ENCODE data around the gene MAP4K2. TPM values are rescaled to one million over a fixed set of nuclear protein-coding genes. Genes with fewer than 3 reads are reported as not detected.

MAP4K2 gene
- total and polyA plus RNA-seq, 9 of the 15 experiments (the other 6 are each of a cell fraction or from before 2014, with no cell fraction given): 0.13 to 14.5 (median 7.3) TPM

DNA sequence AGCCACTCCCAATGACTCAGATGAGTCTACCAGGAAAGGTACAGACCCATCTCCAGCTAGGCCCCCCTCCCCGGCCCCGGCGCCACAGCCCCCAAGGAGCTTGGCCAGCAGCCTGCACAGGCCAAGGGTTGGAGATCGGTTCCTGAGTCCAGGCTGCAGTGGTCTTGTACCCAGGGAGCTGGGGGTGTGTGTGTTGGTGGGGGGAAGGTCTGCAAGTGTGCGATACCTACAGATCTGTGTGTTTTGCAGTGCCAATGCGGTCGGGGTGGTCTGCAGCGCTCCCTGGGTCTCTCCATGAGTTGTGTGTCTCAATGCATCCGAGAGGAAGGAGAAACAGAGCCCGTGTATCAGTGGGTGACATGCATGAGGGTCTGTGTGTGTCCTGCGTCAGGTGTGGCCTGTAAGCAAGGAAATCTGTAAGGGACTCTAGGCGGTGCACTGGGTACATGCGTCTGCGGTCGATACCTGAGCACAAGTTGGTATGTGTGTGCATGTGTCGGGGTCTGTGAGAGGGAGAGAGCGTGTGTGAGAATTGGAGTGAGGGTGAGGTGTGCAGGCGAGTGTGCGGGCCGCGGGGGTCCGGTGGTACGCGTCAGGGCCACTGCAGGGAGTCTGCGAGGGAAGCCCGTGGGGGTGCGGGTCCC is 40.8 kb upstream of the MAP4K2 start:
- WGBS (ENCODE audit: insufficient coverage, low coverage, missing lambda C conversion rate): 16% methylated on average over 19 of the region's 27 CpGs
- H4K20me1 ChIP-seq (replicated peaks; ENCODE audit: control insufficient read depth, insufficient read depth, low read length): no peaks in the 10 kb centered on the region
- in situ Hi-C loops (cut with MboI) (no loop called here), intact Hi-C loops (cut with micrococcal nuclease) (loop anchor here (5.0 to 10.0 kb wide), 2 partner anchors 42 to 411 kb away; partner anchors contain the start of gene MAP4K2)
- peak overlapping the region; percentile 69 to 92 for H3K9ac ChIP-seq (ENCODE audit: insufficient read depth in 1 of 2, low read depth in 2 of 2, low read length in 2 of 2)
- H3K27me3 ChIP-seq (ENCODE audit: control insufficient read depth in 2 of 2, insufficient read depth in 2 of 2, low read length in 2 of 2): no peaks in the 10 kb centered on the region; a peak in 1 of 5 replicates
- peak; percentile 15 for FAIRE-seq
- peak; percentile 27 to 44 (median 36) for DNase-seq (ENCODE audit: extremely low read depth in 1 of 4, low spot score in 3 of 4)
- POLR2A ChIA-PET: interaction anchor here (0.9 to 1.3 kb wide), 4 partner anchors 10 to 253 kb away, joined by 3 to 5 read pairs (median 4); partner anchors contain the start of genes EHD1 and VPS51
- peak overlapping the region; percentile 56 for H3K4me3 ChIP-seq
- H3K79me2 ChIP-seq (ENCODE audit: control insufficient read depth, insufficient read depth, low read length): peaks cover 23% of the 10 kb centered on the region; the same call in 2 of the 3 replicates
- BruUV-seq (replicated peaks): TSS peak; percentile 47
- peak; percentile 2 for ATAC-seq
- CTCF ChIA-PET (ENCODE audit: low intra/inter-chr PET ratio): interaction anchor here (1.3 kb wide), 1 partner anchor 56 kb away, joined by 9 read pairs; no protein-coding TSS in a partner anchor
- peak overlapping the region; percentile 91 for H2AFZ ChIP-seq (ENCODE audit: low read depth, low read length)
- no peaks in the 10 kb centered on the region for H3K9me3 ChIP-seq (replicated peaks; ENCODE audit: control insufficient read depth, insufficient read depth, low read depth, low read length)
- peaks cover 36 to 71% of the 10 kb centered on the region in 2 experiments for H3K4me1 ChIP-seq (replicated peaks in 1 of 2; ENCODE audit: control insufficient read depth in 2 of 2, insufficient read depth in 2 of 2, low read length in 2 of 2)
- peaks cover 14% of the 10 kb centered on the region; the same call in 2 of the 3 replicates for H3K36me3 ChIP-seq (ENCODE audit: control insufficient read depth, insufficient read depth, low read length)
- H3K9me1 ChIP-seq (ENCODE audit: control insufficient read depth, insufficient read depth, low read length): no peaks in the 10 kb centered on the region
- H3K27ac ChIP-seq (ENCODE audit: extremely low read depth, low read depth, low read length): peak overlapping the region; percentile 86
- H3K4me2 ChIP-seq (ENCODE audit: insufficient read depth, low read length): peak overlapping the region; percentile 99
- TF ChIP-seq HLTF (IDR thresholded peaks at IDR 0.05): no peak
- TF ChIP-seq, protein P1, sequence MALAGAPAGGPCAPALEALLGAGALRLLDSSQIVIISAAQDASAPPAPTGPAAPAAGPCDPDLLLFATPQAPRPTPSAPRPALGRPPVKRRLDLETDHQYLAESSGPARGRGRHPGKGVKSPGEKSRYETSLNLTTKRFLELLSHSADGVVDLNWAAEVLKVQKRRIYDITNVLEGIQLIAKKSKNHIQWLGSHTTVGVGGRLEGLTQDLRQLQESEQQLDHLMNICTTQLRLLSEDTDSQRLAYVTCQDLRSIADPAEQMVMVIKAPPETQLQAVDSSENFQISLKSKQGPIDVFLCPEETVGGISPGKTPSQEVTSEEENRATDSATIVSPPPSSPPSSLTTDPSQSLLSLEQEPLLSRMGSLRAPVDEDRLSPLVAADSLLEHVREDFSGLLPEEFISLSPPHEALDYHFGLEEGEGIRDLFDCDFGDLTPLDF (CRISPR knock-in tag; IDR thresholded peaks at IDR 0.05): no peak
- TF ChIP-seq NBN (IDR thresholded peaks at IDR 0.05; ENCODE audit: low read depth): 0 out of 2 replicates have a peak, but pooled peaks have one; percentile 42
- no peak for TF ChIP-seq TCF7L2 (IDR thresholded peaks at IDR 0.05; ENCODE audit: low read depth, low read length)
- TF ChIP-seq, protein P2, sequence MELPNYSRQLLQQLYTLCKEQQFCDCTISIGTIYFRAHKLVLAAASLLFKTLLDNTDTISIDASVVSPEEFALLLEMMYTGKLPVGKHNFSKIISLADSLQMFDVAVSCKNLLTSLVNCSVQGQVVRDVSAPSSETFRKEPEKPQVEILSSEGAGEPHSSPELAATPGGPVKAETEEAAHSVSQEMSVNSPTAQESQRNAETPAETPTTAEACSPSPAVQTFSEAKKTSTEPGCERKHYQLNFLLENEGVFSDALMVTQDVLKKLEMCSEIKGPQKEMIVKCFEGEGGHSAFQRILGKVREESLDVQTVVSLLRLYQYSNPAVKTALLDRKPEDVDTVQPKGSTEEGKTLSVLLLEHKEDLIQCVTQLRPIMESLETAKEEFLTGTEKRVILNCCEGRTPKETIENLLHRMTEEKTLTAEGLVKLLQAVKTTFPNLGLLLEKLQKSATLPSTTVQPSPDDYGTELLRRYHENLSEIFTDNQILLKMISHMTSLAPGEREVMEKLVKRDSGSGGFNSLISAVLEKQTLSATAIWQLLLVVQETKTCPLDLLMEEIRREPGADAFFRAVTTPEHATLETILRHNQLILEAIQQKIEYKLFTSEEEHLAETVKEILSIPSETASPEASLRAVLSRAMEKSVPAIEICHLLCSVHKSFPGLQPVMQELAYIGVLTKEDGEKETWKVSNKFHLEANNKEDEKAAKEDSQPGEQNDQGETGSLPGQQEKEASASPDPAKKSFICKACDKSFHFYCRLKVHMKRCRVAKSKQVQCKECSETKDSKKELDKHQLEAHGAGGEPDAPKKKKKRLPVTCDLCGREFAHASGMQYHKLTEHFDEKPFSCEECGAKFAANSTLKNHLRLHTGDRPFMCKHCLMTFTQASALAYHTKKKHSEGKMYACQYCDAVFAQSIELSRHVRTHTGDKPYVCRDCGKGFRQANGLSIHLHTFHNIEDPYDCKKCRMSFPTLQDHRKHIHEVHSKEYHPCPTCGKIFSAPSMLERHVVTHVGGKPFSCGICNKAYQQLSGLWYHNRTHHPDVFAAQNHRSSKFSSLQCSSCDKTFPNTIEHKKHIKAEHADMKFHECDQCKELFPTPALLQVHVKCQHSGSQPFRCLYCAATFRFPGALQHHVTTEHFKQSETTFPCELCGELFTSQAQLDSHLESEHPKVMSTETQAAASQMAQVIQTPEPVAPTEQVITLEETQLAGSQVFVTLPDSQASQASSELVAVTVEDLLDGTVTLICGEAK (IDR thresholded peaks at IDR 0.05): peak; percentile 61; the same call in 1 of the 2 replicates
- TF ChIP-seq, protein P2 (CRISPR knock-in tag; IDR thresholded peaks at IDR 0.05): no peak
- TF ChIP-seq ZBTB17 (CRISPR knock-in tag; IDR thresholded peaks at IDR 0.05): 0 out of 2 replicates have a peak, but pooled peaks have one; percentile 44
- peak; percentile 83; the same call in 1 of the 2 replicates for TF ChIP-seq ZC3H4 (CRISPR knock-in tag; IDR thresholded peaks at IDR 0.05; ENCODE audit: borderline replicate concordance)
- no peak for TF ChIP-seq ZBTB7A (IDR thresholded peaks at IDR 0.05; ENCODE audit: borderline replicate concordance, control insufficient read depth, low read depth, low read length)

Data from K562 (cell line).